Measurements from ENCODE around the gene SH3RF3. TPM values are rescaled to one million over a fixed set of nuclear protein-coding genes. Genes with fewer than 3 reads are reported as not detected.

Gene SH3RF3
- total and polyA plus RNA-seq, 10 of the 15 experiments (the other 5 are each of a cell fraction or from before 2014, with no cell fraction given): 0.08 to 8.8 (median 2.3) TPM

GRCh38 chr2:109295070-109295780, 166.2 kb downstream of the SH3RF3 start:
- no peak overlapping the region for H3K9ac ChIP-seq (ENCODE audit: control insufficient read depth, insufficient read depth, low read length)
- no peaks in the 10 kb centered on the region for H3K79me2 ChIP-seq (ENCODE audit: control insufficient read depth, insufficient read depth, low read length)
- ChIA-PET SMC1A (ENCODE audit: uncharacterized antibody, unreplicated experiment) (interaction anchor here (0.6 to 1.1 kb wide), 2 partner anchors 24 to 181 kb away, joined by 3 read pairs; no protein-coding TSS in a partner anchor), POLR2A (interaction anchor here (0.7 kb wide), 1 partner anchor 110 kb away, joined by 3 read pairs; no protein-coding TSS in a partner anchor), RAD21 (ENCODE audit: unreplicated experiment) (interaction anchor here (1.0 kb wide), 1 partner anchor 215 kb away, joined by 3 read pairs; no protein-coding TSS in a partner anchor), CTCF (no interaction called here)
- WGBS (ENCODE audit: insufficient coverage, insufficient replicate concordance, low lambda C conversion rate, missing lambda C conversion rate): 47% methylated on average over 11 of the region's 11 CpGs
- no peak for FAIRE-seq
- H3K4me1 ChIP-seq (ENCODE audit: control insufficient read depth, insufficient read depth, low read length): no peaks in the 10 kb centered on the region
- H3K4me2 ChIP-seq (ENCODE audit: control insufficient read depth, insufficient read depth): no peak overlapping the region
- in situ Hi-C loops (cut with MboI) (no loop called here), intact Hi-C loops (cut with micrococcal nuclease; ENCODE audit: unreplicated experiment) (no loop called here)
- no peak overlapping the region for H3K4me3 ChIP-seq
- no peak for DNase-seq (ENCODE audit: low read depth, low spot score)
- no peaks in the 10 kb centered on the region for H3K9me3 ChIP-seq (replicated peaks; ENCODE audit: control insufficient read depth, insufficient read depth, low read length)
- TF ChIP-seq MEF2A (IDR thresholded peaks at IDR 0.05; ENCODE audit: insufficient read depth, low read depth, low read length): no peak
- TF ChIP-seq POLR2A (IDR thresholded peaks at IDR 0.05; ENCODE audit: low read depth, low read length): no peak
- no peaks in the 10 kb centered on the region for H3K36me3 ChIP-seq (ENCODE audit: control insufficient read depth in 2 of 2, insufficient read depth in 2 of 2, low read length in 1 of 2)
- BruUV-seq (replicated peaks): no TSS peak
- ATAC-seq: no peak
- H2AFZ ChIP-seq (ENCODE audit: control insufficient read depth, low read depth, low read length): no peak overlapping the region
- no peaks in the 10 kb centered on the region for H4K20me1 ChIP-seq (ENCODE audit: control insufficient read depth, insufficient read depth)
- no peak overlapping the region for H3K27ac ChIP-seq (ENCODE audit: control insufficient read depth, insufficient read depth)
- H3K27me3 ChIP-seq (replicated peaks in 1 of 2; ENCODE audit: control insufficient read depth in 2 of 2, insufficient read depth in 2 of 2, low read length in 1 of 2): no peaks in the 10 kb centered on the region

- no peak for FAIRE-seq
- POLR2A ChIA-PET: no interaction called here
- H3K4me3 ChIP-seq: no peak overlapping the region
- SMC1A ChIA-PET (ENCODE audit: uncharacterized antibody, unreplicated experiment): interaction anchor here (0.6 kb wide), 1 partner anchor 104 kb away, joined by 3 read pairs; no protein-coding TSS in a partner anchor
- CTCF ChIA-PET: interaction anchor here (1.0 kb wide), 1 partner anchor 54 kb away, joined by 4 read pairs; no protein-coding TSS in a partner anchor
- ATAC-seq: no peak; the same call in 2 of the 3 replicates
- no peaks in the 10 kb centered on the region for H4K20me1 ChIP-seq (ENCODE audit: control insufficient read depth, insufficient read depth)
- H3K4me2 ChIP-seq (ENCODE audit: control insufficient read depth, insufficient read depth): no peak overlapping the region
- 61% methylated on average over 4 of the region's 4 CpGs for WGBS (ENCODE audit: insufficient coverage, insufficient replicate concordance, low lambda C conversion rate, missing lambda C conversion rate)
- in situ Hi-C loops (cut with MboI): no loop called here
- no peak for DNase-seq (ENCODE audit: low read depth, low spot score)
- no peaks in the 10 kb centered on the region for H3K27me3 ChIP-seq (replicated peaks in 1 of 2; ENCODE audit: control insufficient read depth in 2 of 2, insufficient read depth in 2 of 2, low read length in 1 of 2)
- no peak overlapping the region for H3K27ac ChIP-seq (ENCODE audit: control insufficient read depth, insufficient read depth)
- intact Hi-C loops (cut with micrococcal nuclease; ENCODE audit: unreplicated experiment): no loop called here
- H3K36me3 ChIP-seq (ENCODE audit: control insufficient read depth in 2 of 2, insufficient read depth in 2 of 2, low read length in 1 of 2): no peaks in the 10 kb centered on the region
- RAD21 ChIA-PET (ENCODE audit: unreplicated experiment): interaction anchor here (1.0 kb wide), 1 partner anchor 215 kb away, joined by 3 read pairs; no protein-coding TSS in a partner anchor
- H3K9me3 ChIP-seq (replicated peaks; ENCODE audit: control insufficient read depth, insufficient read depth, low read length): no peaks in the 10 kb centered on the region
- BruUV-seq (replicated peaks): no TSS peak
- no peaks in the 10 kb centered on the region for H3K79me2 ChIP-seq (ENCODE audit: control insufficient read depth, insufficient read depth, low read length)
- H3K9ac ChIP-seq (ENCODE audit: control insufficient read depth, insufficient read depth, low read length): no peak overlapping the region
- H3K4me1 ChIP-seq (ENCODE audit: control insufficient read depth, insufficient read depth, low read length): no peaks in the 10 kb centered on the region
- no peak overlapping the region for H2AFZ ChIP-seq (ENCODE audit: control insufficient read depth, low read depth, low read length)
- TF ChIP-seq TCF7 (IDR thresholded peaks at IDR 0.05; ENCODE audit: borderline replicate concordance): no peak
- no peak for TF ChIP-seq ZBED1 (IDR thresholded peaks at IDR 0.05; ENCODE audit: borderline replicate concordance)
- TF ChIP-seq EED (IDR thresholded peaks at IDR 0.05; ENCODE audit: low read depth): no peak
- no peak for TF ChIP-seq ZNF274 (IDR thresholded peaks at IDR 0.05; ENCODE audit: insufficient read depth, insufficient read length)
- no peak for TF ChIP-seq FOS (IDR thresholded peaks at IDR 0.05; ENCODE audit: borderline replicate concordance, extremely low read depth, insufficient read length)
- TF ChIP-seq ZNF622 (IDR thresholded peaks at IDR 0.05): no peak
- no peak for TF ChIP-seq BRCA1 (IDR thresholded peaks at IDR 0.05; ENCODE audit: low read depth, low read length)
- TF ChIP-seq SMAD5 (IDR thresholded peaks at IDR 0.05; ENCODE audit: low read depth): no peak
- TF ChIP-seq SMAD1 (IDR thresholded peaks at IDR 0.05; ENCODE audit: low read depth, partially characterized antibody): no peak
- TF ChIP-seq MYC (IDR thresholded peaks at IDR 0.05; ENCODE audit: insufficient read depth, insufficient read length, insufficient replicate concordance, low read length, severe bottlenecking): no peak
- TF ChIP-seq PRDM15 (CRISPR knock-in tag; IDR thresholded peaks at IDR 0.05): no peak
- TF ChIP-seq IKZF2 (IDR thresholded peaks at IDR 0.05): no peak
- no peak for TF ChIP-seq NRF1 (conservative IDR thresholded peaks at IDR 0.05; ENCODE audit: low read depth, low read length)
- no peak for TF ChIP-seq STAT1 (conservative IDR thresholded peaks at IDR 0.05)
Measured at GRCh38 chr2:109295781-109296117, 166.7 kb downstream of the SH3RF3 start.

Data from GM12878 (cell line).